Measurements from ENCODE around the gene MAPRE3.
"Not testable (repeated sequence)": the region's sequence is repeated elsewhere in the genome, so short reads cannot be mapped to it uniquely, and the experiment has no call there.

Gene MAPRE3

GRCh38 chr2:26970244-26970927 lies at the start of gene MAPRE3:
TSS of gene MAPRE3 (plus strand) at chr2:26970637. CDS start at chr2:27022219, 51,582 bp downstream.
- H3K4me3 ChIP-seq (ENCODE audit: low read depth, low read length), result peak within 1 kb of the TSS; percentile 60

- no peak overlapping the region for H3K4me3 ChIP-seq (ENCODE audit: low read depth, low read length)
Observed at GRCh38 chr2:26921323-26921722, 49.1 kb upstream of the MAPRE3 start.

GRCh38 chr2:26922405-26923188 lies 47.8 kb upstream of the MAPRE3 start:
- H3K4me3 ChIP-seq (ENCODE audit: low read depth, low read length), result no peak overlapping the region

GRCh38 chr2:26923189-26923466 lies 47.3 kb upstream of the MAPRE3 start:
- not testable (repeated sequence) for H3K4me3 ChIP-seq (ENCODE audit: low read depth, low read length)

- H3K4me3 ChIP-seq (ENCODE audit: low read depth, low read length), result no peak overlapping the region
Observed at GRCh38 chr2:26924731-26925099, 45.7 kb upstream of the MAPRE3 start.

- no peak overlapping the region for H3K4me3 ChIP-seq (ENCODE audit: low read depth, low read length)
Observed at GRCh38 chr2:26925100-26925791, 45.2 kb upstream of the MAPRE3 start.

- no peak overlapping the region for H3K4me3 ChIP-seq (ENCODE audit: low read depth, low read length)
Observed at GRCh38 chr2:26927221-26927620, 43.2 kb upstream of the MAPRE3 start.

GRCh38 chr2:26932974-26933373 lies 37.5 kb upstream of the MAPRE3 start:
- no peak overlapping the region for H3K4me3 ChIP-seq (ENCODE audit: low read depth, low read length)

GRCh38 chr2:26933431-26934334 lies 36.8 kb upstream of the MAPRE3 start:
- H3K4me3 ChIP-seq (ENCODE audit: low read depth, low read length), result no peak overlapping the region

- no peak overlapping the region for H3K4me3 ChIP-seq (ENCODE audit: low read depth, low read length)
Observed at GRCh38 chr2:26934335-26934724, 36.1 kb upstream of the MAPRE3 start.

GRCh38 chr2:26934985-26935384 lies 35.5 kb upstream of the MAPRE3 start:
- H3K4me3 ChIP-seq (ENCODE audit: low read depth, low read length), result no peak overlapping the region

GRCh38 chr2:26936855-26937254 lies 33.6 kb upstream of the MAPRE3 start:
- H3K4me3 ChIP-seq (ENCODE audit: low read depth, low read length), result no peak overlapping the region

GRCh38 chr2:26938399-26939118 lies 31.9 kb upstream of the MAPRE3 start:
- H3K4me3 ChIP-seq (ENCODE audit: low read depth, low read length), result no peak overlapping the region

GRCh38 chr2:26940001-26940400 lies 30.4 kb upstream of the MAPRE3 start:
- H3K4me3 ChIP-seq (ENCODE audit: low read depth, low read length), result no peak overlapping the region

GRCh38 chr2:26941486-26941885 lies 29.0 kb upstream of the MAPRE3 start:
- no peak overlapping the region for H3K4me3 ChIP-seq (ENCODE audit: low read depth, low read length)

- H3K4me3 ChIP-seq (ENCODE audit: low read depth, low read length), result peak overlapping the region; percentile 47
Observed at GRCh38 chr2:26942543-26943295, 27.7 kb upstream of the MAPRE3 start.

- no peak overlapping the region for H3K4me3 ChIP-seq (ENCODE audit: low read depth, low read length)
Observed at GRCh38 chr2:26945991-26946750, 24.3 kb upstream of the MAPRE3 start.

GRCh38 chr2:26946841-26947784 lies 23.3 kb upstream of the MAPRE3 start:
- H3K4me3 ChIP-seq (ENCODE audit: low read depth, low read length), result no peak overlapping the region
